HG02885 (cell line): ENCODE results near the gene USP6NL.

ENCODE experiments used
- ATAC-seq: cut with Tn5 transposase; IDR thresholded peaks from one replicate; pipeline ENCODE4 v1.9.1; 2021; ENCODE audit warnings: mild to moderate bottlenecking; ENCODE audit not compliant: unreplicated experiment, poor library complexity

USP6NL gene

DNA sequence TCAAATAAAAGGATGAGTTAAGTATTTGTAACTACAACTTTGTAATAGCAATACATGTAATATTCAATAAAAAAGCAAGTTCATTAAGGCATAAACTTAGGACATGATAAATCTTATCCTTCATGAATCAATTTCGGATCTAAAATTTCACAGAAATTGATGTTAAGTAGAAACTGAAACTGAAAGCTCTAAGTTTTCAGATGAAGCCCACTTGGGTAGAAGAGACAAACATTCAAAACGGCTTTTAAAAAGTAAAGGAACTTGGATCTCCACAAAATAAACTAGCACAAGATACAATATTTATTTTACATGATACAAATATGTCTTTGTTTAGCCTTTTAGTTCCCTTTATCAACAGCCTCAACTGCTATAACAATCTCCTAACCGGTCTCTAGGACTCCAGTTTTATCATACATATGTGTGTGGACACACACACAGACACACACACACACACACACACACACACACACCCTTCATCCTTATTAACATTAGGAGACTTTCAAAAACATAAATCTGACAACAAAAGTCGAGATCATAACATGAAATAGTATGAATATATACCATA lies 83.7 kb downstream of the USP6NL start:
- no peak for ATAC-seq

DNA sequence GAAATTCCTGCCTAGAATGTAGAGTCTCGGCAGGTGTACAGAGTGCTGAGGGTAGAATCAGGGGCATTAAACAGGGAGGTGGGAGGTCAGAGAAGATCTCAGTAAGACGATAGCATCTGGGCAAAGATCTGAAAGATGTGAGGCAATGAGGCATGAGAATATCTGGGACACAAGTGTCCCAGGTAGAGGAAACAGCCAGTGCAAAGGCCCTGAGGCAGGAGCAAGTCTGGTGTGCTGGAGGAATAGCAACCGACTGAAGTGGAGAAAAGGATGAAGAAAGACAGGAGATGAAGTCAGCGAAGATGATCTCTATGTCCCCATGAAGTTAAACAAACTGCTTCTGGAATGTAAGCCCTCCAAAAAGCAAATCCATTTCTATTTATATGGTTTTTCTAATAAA lies 84.4 kb downstream of the USP6NL start:
- ATAC-seq: no peak

DNA sequence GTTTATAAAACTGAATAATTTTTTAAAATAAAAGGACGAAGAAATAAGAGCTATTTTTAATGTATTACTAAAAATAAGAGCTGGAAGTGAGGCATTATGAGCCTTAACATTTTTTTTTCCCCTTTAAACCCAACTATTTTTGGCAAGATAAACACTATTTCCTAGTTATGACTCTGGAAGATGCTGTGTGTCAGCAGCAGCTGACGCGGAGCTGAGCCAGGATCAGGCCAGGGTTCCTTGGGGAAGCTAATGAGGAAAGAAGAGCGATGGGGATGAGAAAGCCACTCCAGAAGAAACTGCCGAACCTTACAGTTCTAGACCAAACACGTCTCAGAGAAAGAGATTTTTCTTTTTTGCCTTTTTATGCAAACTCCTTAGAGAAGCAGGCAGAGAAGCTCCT lies 85.9 kb downstream of the USP6NL start:
- ATAC-seq: no peak

DNA sequence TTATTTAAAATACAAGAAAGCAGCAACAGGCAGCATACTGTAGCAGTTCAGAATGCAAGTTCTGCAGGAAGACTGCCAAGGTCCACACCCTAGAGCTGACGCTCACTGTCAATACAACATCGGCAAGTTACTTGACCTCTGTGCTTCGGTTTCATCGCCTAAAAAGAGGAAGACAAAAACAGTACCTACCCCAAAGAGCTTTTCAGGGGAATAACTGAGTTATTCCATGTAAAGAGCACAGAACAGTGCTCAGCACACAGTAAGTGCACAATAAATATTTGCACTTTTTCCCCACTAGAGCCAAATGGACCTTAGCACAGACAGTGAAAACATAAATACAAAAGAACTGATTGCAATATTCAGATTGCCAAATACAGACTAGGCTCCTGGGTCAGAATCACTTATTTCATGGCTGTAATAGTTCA lies 88.6 kb downstream of the USP6NL start:
- ATAC-seq: no peak

DNA sequence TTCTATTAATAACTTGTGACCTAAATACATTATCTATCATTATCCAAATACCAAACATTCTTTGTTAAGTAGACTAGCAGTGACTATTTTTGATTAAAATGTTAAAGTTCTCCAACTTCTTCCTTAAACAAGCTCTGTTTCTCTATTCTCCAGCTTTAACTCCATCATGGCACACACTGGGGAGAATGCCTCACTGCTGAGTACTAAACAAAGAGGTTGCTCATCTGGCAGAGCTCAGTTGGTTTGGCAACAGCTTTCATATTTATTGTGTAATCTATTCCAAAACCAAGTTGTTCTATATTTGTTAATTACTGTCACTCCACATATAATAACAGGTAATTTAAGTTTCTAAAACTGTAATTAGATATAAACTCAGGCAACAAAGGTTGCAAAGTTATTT lies 89.6 kb downstream of the USP6NL start:
- no peak for ATAC-seq

DNA sequence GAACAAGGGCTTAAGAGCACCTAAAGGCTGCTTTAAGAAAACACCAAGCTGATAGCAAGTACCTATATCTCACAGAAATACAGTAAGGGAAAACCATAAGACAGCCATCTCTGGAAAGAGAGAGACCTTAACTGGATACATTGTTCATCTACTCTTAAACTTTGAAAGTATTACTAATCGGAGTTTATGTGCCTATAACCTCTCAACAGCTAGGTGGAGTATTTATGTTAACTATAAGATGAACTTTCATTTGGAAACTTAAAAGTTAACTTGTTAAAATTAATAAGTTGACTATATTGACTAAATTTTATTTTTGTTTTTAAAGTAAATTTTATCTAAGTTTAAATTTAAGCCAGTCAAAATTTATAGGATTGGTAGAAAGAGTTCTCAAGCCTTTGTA lies 90.6 kb downstream of the USP6NL start:
- no peak for ATAC-seq

DNA sequence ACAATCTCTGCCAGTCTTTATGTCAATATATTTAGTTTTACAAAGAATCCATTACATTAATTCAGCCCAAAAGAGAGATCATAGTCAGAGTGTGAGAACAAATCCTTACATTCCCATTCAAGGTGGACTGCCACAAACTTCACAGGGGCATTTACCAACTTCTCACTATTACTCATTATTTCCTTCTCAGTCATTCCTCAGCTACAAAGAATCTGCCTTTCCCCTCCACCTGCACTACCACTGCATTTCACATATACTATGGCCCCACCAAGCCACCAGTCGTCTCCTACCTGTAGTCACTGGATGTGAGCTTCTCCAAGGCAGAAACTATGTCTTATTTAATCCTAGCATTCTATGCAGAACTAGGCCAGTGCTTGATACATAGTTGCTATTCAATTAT lies 94.3 kb downstream of the USP6NL start:
- peak; percentile 77 for ATAC-seq

DNA sequence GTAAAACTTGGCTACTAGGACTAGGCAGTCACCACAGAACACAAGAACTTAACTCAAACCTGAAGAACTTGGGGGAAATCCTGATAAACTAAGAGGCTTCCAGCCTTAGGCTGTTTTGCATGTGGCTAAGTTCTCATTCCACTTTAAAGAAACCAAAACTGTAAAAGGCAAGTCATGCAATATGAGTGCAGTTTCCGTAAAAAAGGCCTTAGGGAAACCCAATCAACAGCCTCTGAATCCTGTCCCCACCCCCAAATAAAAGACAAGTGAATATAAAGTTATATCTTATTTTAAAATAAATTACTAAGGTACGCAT lies 95.1 kb downstream of the USP6NL start:
- peak; percentile 61 for ATAC-seq

DNA sequence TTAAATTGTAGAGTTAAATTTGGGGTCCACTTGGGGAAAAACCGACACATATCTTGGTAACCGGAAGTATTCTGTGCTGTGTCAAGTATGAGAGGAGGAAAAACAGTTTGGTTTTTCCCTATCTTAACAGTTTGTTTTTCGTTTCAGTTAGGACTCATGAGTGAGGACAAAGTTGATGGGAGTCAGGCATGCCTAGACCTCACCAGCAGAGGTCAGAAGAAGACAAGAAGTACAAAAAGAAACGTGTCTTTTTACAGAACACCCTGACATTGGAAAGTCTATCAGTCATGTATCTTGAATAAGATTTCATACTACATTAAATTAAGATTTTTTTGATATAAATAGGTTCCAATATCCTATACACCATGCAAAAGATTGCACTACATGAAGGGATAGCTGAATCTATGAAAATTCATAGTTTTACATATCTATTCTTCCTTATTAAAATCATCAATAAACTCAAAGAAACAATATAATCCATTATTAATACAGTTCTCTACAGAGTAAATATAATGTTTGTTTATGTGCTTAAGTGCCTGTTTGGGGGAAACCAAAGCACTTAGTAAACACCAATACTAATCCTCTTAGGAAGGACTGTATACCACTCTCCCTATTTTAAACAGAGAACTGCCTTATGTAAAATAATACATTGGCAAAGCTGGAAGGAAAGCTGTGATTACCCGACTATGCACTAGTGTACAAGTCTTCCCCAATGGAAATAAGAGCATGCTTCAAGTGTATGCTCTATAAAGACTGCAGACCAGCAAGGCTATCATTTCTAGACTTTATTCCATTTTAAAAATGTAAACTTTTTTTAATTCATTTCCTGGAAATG lies 95.6 kb downstream of the USP6NL start:
- ATAC-seq: peak; percentile 57

DNA sequence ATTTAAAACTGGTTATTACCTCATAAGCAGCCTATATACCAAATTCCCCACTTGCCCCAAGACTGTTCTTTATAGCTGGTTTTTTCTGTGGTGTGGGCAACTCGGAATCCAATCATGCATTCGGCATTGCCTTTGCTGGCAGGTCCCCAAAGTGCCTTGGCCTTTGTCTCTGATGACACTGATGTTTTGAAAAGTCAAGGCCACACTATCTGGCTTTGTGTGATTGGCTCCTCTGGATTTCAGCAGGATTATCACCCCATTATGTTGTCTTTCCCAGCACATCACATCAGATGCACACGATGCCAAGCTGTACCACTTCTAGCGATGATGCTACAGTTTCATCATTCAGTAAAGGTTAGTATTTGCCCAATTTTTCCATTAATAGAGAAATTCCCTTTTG lies 97.7 kb downstream of the USP6NL start:
- ATAC-seq: no peak

DNA sequence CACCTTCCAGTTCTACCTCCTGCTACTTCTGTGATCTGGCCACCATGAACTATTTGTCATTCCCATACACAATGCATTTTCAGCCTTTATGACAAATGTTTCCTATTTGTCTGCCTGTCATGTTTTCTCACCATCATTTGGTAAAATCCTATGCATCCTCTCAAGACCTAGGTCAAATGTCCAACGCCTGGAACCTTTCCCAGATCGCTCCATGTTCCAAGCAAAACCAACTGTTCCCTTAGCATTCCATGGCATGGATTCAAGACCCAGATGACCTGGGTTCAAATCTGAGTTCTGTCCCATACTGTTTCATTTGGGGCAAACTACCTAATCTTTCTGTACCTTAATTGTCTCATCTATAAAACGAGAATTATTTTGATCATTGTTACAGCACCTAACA lies 98.9 kb downstream of the USP6NL start:
- ATAC-seq: no peak

DNA sequence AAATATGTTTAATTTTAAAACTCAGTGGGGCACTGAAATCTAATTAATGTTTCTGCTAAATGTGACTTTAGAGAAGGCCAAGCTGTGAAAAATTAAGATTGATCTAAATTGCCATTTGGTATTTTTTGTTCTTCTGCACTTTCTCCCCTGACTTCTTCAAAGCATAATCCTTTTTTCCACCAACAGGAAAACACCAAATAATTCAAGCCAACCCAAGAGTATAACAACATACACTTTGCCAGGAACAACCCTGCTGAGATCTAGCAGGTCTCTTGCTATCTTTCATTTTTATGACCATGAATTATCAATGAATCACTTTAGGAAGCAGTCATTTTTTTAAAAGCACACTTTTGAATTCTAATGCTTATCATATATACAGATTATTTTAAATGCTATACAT lies 100.1 kb downstream of the USP6NL start:
- no peak for ATAC-seq

DNA sequence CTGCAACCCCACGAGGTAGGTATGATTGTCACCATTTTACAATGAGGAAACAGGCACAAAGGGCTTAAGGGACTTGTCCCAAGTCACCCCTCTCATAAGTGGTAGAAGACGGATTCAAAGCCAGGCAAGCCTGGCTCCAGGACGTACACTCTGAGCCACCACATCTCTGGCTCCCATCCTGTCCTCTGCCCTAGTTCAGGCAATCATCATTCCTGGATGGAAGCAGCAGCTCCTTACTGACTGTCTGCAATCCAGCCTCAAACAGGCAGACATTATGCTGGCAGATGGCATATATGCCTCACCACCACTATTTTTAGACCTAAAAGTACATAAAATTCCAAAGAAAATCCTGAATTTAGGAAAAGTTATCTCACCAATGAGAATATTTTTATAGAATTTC lies 100.7 kb downstream of the USP6NL start:
- ATAC-seq: no peak

DNA sequence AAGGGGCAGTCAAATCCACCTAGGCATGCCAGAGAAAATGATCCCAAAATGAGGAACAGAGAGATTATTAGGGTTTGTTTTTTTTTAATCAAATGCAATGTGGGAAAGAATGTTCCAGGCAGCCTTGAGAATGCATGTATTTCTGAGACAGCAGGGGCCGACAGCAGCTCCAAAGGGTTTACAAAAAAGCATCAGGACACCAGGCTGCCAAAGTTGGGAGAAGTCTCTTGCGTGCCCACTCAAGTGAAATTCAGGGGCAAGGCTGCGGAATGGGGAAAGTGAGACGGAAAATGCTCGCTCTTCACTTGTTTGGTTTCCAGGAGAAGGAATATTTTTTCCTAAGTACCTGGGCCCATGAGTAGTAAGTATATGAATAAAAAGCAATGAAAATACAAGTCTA lies 101.2 kb downstream of the USP6NL start:
- ATAC-seq: no peak

DNA sequence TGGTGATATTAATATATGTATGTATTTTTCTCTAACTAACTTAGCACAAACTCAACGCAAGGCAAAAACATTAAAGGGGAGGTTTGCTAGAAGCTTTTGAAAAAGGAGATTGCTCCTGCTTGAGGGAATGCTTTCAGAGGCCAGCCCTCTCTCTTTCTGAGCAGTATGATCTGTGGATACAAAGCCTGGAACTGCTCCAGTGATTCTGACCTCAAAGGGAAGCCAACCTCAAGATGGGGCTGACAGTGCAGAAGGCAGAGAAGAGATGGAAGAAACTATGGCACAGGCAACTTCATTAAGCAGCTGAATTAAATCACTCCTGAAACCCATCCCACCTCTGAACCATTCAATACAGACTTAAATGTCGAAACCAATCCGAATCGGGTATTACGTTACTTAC lies 102.4 kb downstream of the USP6NL start:
- no peak for ATAC-seq

DNA sequence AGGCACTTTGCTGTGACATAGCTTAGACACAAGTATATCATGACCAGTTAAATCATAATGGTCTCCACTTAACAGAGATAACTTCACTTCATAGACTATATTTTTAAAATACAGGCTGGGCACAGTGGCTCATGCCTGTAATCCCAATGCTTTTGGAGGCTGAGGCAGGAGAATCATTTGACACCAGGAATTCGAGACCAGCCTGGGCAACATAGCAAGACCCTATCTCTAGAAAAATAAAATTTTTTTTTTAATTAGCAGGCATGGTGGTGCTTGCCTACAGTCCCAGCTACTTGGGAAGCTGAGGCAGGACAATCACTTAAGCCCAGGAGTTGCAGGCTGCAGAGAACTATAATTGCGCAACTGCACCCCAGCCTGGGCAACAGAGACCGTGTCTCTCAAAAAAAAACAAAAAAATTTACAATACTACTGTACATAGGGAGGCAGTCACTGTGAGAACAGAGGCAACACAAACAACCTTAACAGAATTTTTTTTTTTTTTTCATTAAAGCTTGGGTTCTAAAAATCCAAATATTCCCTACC lies 105.1 kb downstream of the USP6NL start:
- ATAC-seq: no peak

DNA sequence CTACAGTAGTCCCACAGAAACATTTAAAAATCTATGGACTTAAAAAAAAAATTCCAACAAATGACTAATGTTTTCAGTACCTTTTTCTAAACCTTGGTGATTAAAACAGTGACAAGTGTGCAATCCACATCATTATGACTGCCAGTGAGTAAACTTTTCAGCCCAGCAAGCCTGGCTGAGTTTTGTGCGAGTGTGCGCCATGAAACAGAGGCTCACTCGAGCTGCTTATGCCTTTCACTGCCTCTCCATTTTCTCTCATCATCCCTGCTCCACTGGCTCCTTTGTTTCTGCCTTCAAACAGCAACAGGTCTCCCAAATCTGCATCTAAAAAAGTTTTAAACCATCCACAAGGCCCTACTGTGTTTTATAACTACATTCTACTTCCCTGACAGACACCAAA lies 105.8 kb downstream of the USP6NL start:
- no peak for ATAC-seq

DNA sequence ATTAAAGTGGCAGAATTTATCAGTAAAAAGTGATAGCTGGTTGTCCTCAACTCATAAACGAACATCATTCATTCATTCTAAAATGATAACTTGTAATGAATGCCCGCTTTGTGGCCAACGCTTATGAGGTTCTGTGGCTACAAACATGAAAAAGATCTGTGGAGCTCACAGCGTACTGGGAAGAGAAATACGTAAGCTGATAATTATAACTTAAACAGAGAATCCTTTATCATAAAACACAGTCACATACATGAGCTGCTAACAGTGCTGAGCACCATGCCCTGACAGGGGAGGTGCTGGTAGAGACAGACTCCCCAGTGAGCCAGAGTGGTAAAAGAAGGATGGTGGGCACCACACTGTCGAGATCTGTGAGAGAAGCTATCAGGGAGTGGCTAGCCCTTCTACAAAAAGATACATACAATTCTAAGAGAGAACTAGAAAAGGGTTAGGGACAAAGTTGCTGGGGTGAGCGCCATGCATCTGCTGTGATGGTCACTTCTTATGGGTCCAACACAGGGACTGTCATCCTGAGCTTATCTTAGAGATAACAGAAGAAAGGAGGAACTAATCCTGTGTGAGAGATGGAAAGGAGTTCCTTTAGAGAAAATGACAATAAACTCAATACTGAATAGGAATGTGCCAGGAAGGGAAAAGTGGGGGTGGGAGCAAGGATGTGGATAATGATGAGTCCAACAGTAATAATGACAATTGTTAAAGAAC lies 106.7 kb downstream of the USP6NL start:
- no peak for ATAC-seq

DNA sequence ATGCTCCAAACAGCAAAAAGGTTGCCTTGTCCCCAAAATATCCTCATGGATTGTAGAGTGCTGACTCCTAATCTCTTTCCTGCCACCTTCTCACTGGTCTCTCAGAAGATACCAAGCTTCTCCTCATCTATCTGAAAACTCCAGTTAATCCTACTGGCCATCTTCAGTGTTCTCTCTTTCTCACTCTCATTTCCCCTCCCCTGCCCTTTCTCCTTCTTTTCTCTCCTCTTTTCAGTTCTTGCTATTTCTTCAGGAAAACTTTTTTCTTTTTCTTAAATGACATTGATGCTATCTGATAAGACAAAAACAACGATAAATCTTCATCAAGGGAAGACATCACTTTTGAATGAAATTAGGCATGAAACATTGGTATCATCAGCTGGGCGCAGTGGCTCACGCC lies 109.8 kb downstream of the USP6NL start:
- ATAC-seq: no peak

DNA sequence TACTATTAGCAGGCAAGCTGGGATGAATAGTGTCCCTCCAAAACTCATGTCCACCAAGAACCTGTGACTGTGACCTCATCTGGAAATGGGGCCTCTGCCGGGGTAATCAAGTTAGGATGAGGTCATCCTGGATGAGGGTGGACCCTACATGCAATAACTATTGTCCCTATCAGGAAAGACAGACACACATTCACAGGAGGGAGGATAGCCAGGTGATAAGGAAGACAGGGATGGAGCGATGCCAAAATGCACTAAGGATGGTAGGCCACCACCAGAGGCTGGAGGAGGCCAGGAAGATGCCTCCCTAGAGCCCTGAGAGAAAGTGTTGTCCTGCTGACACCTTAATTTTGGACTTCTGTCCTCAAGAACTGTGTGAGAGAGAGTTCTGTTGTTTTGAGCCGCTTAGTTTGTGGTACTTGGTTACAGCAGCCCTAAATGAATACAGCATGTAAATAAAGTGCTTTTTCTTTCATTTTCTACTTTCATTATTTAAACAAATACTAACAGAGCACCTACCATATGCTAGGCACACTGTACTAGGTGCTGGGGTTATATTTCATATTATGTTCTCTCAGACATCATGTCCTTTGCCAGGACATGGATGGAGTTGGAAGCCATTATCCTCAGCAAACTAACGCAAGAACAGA lies 111.9 kb downstream of the USP6NL start:
- ATAC-seq: peak; percentile 58

DNA sequence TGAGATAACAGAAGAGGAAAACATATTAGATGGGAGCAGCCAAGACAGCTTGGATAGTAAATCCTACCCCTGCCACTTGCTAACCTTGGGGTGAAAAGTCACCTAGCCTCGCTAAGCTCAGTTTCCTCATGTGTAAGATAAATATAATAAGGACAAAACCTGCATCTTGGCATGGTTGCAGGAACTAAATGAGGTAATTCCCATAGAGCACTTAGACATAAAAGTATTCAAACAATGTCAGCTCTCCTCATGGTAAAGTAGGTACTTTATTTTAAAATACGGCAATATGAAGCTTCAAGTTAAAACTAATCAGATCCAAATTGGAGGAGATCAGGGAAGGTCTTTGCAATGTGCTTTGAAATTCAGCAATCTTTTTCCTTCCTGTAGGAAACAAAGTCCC lies 113.1 kb downstream of the USP6NL start:
- no peak for ATAC-seq
